T-helper 2 cell treated with Interferon-gamma antibody and Interleukin-4, amounts not matched to agents 100 ng/mL and 5 ng/mL, for 36 hours (primary cell): Measurements from ENCODE around the gene CMBL. TPM values are rescaled to one million over a fixed set of nuclear protein-coding genes. Genes with fewer than 3 reads are reported as not detected.
"Not testable (repeated sequence)": the region's sequence is repeated elsewhere in the genome, so short reads cannot be mapped to it uniquely, and the experiment has no call there.

Experiments used
- intact Hi-C: fragments of 100-400 bp; cut with micrococcal nuclease; formaldehyde crosslinking; loops from one replicate; pipeline ENCODE4 v1.15.1; 2023
- total RNA-seq: library from RNA; stranded (reverse); gene quantifications from 2 replicates; pipeline ENCODE4 v1.2.3, GENCODE V29; 2022

CMBL gene
- 0.84 and 0.98 TPM in 2 replicates for total RNA-seq

DNA sequence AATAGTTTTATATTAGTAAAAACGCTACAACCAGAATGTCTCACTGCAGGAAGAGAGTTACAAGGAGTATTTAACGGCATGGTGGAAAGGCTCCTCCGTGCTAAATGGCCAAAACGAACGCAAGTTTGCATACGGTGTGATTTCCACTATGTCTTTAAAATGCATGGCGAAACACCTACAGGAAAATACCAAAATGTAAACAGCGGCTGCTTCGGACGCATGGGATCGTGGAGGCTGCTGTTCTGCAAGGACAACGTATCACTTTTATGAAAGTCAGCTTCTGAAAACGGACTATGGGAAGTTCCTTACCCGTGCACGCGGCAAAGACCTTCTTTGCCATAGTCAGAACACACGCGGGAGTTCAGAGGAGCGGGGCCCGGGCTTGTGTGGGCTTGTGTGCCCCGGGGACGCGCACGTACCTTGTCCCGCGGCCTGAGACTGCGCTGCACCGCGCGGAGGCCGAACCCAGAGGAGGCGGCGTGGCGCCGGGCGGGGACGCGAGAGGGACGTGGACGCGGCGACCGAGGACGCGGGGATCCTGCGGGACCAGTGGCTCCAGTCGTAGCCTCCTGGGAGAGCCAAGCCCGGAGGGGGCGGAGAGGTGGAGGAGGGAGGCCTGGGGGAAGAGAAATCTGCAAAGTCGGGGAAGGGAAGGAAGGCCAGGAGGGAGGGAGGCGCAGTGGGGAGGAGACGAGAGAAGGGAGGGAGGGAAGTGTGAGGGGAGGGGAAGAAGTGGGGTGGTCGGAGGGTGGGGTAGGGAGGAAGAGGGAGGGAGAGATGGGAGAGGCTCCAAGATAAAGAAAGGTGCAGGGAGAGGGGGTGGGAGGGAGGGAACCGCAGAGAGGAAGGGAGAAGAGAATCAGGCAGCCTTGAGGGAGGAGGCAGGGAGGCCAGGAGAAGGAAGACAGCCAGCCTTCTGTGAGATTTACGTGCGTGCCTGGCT is at the start of gene CMBL:
Gene CMBL, minus strand, starts transcription at position 697 of the 943 bp plus-strand sequence. CDS start 17,140 bp downstream, outside the sequence.
- intact Hi-C loops, result no loop called here

DNA sequence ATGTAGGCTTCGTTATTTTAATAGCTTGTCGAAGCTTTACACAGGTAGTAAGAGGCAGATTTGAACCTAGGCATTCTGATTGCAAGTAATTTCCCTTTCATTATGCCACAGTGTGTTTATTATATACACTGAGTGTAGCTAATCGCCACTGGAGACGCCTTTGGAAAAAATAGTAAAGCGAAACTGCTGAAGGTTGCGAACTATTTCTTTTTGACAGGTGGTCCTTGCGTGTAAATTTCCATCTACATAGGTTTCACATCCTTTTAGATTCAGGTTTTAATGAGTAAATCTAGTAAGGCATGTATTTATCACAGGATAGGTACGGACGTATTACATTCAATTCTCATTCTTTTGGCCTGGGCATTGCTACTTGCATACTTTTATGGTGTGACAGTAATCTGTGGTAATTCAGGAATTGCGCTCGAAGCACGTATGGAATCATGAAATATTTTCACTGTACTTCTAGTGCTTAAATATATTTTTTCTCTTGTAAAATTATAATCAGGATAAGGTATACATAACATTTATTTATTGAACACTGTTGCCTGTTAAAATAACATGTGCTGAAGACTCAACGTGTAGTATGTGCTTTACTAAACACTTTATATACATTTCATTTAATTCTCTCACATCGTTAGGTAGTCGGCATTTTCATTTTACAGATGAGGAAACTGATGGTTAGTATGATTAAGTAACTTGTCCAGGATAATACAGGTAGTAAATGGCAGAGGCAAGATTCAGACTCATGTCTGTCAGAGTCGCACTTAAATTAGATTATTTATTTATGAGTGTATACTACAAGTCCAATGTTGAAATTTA is 47.6 kb upstream of the CMBL start:
- intact Hi-C loops, result loop anchor here (2.0 kb wide), 1 partner anchor 86 kb away; the partner anchor contains the start of gene ROPN1L

DNA sequence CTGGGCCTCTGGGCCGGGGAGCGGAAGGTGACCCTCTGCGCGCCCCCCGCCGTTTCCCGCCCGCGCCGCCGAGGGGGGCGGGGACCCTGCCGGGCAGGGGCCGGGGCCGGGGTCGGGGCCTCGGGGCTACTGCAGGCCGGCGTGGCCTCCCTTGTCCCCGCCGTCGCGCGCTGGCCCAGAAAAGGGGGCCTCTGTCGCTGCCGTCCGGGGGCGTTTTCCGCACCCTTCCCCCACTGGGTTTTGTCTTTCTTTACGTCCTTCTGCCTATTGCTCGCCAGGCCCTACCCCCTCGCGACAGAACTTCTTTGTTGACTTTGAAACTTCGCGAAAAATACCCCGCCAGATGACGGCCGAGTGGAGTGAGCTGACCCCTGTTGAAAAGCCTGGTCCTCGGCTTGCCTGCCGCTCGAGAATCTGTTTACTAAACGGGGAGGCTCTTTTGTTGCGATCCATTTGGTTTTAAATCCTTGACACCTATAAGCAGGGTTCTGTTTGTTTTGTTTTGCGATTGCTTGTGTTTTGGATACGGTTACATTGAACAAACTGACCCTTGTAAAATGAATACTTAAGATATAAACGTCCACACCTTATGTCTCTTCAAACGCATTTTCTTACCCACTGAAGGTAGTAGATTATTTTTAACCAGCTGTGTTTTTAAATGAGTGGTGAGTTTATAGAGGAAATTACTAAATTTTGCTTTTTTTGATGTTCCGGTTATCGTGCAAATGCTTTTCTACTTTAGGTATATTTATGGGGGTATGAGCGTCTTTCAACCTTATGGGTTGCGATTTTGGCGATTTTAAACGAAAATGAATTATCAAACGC is 46.6 kb upstream of the CMBL start:
- intact Hi-C loops, result loop anchor here (1.0 to 2.0 kb wide), 2 partner anchors 87 to 210 kb away; partner anchors contain the start of genes ANKRD33B and ROPN1L

DNA sequence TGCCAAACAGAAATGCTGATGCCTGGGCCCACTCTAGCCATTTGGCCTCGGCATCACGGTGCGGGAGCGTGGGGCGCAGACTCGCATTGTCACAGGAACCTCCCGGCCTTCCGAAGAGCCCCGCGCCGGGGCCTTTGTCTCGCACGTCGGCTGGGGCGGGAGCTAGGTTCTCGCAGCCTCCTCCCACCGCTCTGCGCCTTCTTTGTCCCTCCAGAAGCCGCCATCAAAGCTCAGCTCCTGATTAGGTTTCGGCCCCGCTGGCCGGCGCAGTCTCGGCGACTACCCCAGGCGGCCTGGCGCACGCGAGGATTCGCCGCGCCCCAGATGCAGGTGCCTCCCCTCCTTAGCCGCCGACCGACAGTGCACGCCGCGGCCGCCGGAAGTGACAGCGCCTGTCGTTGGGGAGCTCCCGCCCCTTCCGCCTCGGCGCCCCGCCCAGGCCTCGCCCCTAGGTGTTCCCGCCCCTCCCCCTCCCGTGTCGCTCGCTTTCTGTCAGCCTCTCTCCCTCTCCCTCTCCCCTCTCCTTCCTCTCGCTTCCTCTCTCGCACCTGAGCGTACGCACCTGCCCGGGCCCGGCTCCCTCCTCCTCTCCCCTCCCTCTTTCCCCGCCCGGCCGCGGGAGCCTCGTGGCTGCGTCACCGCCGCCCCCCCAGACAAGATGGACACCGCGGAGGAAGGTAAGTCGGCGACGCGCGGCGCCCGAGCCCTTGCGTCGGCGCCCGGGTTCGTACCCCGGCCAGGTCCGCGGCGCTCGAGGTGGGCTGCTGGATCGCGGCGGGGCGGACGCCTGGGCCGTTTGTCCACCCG is 45.7 kb upstream of the CMBL start, which contains the start of gene MARCHF6:
Gene MARCHF6, plus strand, starts transcription at position 455 of the 807 bp plus-strand sequence. Its CDS starts 204 bp downstream, at position 659.
- intact Hi-C loops, result loop anchor here (1.0 to 2.0 kb wide), 5 partner anchors 87 to 408 kb away; partner anchors contain the start of genes ANKRD33B, CCT5, DAP and ROPN1L

DNA sequence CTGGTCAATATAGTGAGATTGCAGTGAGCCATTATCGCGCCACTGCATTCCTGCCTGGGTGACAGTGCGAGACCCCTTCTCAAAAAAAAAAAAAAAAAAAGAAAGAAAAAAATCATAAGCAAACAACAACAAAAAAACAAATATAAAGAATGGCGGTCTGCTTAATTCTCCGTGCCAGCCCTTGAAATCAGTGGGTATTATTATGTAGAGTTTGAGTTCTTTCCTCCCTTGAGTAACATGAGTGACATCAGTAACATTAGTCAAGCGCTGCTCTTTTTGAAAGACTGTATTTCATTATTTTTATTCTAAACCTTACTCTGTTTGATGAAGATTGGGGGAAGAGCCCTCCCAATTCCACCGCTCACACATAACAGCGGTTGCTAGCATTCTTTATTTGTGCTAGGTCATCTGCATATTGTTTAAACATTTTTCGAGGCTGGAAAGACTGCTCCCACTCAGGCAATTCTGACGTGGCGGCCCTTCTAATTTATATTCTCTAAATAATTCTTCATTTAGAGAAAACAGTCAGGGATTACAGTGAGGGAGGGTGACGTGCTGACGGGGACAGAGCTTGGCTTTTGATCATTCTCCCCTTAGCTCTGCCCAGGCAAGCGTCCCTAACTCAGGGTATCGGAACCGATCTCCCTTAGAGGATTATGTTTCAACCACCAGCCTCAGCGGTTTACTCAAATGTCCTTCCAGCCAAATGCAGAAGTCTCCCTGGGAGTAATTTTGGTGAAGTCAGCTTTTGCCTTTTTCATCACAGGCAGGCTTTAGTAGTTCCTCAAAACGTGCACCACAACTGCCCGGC is 44.9 kb upstream of the CMBL start:
- intact Hi-C loops, result loop anchor here (1.0 to 2.0 kb wide), 3 partner anchors 102 to 409 kb away; partner anchors contain the start of genes CCT5 and DAP

DNA sequence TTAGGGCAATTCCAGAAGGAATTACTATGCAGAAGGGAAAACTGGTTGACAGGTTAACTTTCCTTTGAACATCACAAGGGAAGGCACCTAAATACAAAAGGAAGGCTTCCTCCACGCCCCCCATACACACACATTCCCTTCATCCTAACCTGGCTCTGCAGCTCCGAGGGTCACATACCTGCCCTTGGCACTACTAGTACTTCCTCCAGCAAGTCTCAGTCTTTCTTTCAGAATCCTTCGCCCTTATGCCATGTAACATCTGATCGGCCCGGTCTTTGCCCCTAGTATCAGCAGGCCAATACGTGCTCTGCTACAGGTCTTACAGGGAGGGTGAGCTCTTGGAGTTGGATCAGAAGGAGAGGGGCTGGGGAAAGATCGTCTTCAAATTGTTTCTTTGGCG is 44.2 kb upstream of the CMBL start:
- intact Hi-C loops, result loop anchor here (2.0 kb wide), 1 partner anchor 283 kb away; no protein-coding TSS in a partner anchor

DNA sequence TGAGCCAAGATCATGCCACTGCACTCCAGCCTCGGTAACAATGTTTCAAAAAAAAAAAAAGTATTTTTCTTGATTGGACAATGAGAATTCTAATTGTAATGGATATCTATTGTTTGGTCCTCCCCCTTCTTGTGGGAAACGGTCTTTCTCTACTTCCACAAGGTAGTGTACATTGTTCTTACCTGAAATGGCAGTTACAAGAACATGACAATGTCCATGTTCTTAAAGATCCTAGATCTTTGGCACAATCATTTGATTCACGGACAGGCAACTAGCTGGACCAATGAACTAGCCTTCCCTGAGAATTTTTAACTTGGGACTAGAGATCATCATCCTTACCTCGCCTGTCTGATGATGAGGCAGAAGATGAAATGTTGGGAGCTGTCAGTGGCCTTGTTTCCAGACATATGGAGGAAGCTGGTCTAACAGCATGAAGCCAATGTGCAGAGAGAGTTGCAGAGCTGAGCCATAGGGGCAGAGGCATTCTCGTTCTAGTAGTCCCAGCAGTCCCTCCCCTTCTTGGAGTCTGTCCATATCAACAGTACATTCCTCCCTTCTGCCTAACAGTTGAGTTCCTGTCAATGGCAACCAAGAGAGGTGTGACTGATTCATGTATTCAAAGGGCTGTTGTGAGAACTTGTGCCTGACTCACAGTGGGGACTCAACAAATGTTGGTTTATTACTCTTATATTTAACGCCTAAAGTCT is 43.6 kb upstream of the CMBL start:
- intact Hi-C loops, result no loop called here

DNA sequence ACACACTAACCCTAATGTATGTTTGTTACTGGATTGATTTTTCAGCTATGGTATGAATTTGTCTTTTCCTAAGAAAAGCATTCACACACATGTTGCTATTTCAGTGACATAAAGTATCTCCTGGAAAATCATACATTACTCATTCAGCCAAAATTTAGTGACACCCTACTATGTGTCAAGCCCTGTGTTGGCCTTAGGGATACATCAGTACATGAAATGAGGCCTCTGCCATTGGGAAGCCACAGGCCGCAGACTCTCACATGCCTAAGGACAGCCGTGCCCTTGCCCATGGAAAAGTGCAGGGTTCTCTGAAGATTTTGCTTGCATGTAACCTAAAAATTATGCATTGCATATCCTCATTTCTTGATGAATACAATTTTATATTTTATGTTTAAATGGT is 40.6 kb upstream of the CMBL start:
- intact Hi-C loops, result no loop called here

DNA sequence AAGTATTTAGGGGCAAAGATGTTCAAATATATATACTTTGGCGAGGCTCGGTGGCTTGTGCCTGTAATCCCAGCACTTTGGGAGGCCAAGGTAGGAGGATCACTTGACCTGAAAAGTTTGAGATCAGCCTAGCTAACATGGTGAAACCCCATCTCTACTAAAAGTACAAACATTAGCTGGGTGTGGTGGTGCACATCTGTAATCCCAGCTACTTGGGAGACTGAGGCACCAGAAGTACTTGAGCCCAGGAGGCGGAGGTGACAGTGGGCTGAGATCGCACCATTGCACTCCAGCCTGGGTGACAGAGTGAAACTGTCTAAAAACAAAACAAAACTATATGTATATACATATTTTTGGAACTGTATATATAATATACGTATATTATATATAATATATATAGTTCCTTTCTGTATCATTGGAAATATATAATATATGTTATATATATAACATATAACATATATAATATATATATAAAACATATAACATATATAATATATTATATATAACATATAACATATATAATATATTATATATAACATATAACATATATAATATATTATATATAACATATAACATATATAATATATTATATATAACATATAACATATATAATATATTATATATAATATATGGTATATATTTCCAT is 36.9 kb upstream of the CMBL start:
- intact Hi-C loops, result not testable (repeated sequence)

DNA sequence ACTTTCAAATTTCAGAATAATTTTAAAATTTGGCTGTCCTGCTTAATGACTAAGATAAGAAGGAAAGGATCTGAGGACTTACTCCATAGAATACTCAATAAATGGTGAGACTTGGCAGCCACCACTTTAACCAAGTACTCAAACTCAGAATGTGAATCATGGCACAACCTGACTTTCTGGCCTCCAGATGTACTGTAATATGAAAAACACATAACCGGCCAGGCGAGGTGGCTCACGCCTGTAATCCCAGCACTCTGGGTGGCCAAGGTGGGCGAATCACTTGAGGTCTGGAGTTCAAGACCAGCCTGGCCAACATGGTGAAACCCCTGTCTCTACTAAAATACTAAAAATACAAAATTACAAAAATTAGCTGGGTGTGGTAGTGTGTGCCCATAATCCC is 35.8 kb upstream of the CMBL start:
- intact Hi-C loops, result no loop called here

DNA sequence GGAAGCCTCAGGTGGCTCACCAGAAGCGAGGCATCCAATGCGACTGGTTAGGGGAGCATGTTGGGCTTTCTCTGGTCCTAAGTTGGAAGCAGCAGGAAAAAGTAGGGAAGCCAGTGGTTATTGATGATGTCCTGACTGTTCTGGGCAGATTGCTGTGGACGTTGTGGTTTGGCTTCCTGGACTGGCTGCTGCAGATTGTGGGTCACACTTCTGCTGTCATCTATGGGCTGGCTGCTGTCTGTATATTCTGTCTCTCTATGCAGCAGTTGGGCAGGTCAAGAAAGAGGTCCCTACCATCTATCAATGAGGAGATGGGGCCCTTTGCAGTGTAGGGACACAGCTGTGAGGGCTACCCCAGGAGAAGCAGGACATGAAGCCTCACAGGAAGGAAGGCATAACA is 32.3 kb upstream of the CMBL start:
- intact Hi-C loops, result no loop called here

DNA sequence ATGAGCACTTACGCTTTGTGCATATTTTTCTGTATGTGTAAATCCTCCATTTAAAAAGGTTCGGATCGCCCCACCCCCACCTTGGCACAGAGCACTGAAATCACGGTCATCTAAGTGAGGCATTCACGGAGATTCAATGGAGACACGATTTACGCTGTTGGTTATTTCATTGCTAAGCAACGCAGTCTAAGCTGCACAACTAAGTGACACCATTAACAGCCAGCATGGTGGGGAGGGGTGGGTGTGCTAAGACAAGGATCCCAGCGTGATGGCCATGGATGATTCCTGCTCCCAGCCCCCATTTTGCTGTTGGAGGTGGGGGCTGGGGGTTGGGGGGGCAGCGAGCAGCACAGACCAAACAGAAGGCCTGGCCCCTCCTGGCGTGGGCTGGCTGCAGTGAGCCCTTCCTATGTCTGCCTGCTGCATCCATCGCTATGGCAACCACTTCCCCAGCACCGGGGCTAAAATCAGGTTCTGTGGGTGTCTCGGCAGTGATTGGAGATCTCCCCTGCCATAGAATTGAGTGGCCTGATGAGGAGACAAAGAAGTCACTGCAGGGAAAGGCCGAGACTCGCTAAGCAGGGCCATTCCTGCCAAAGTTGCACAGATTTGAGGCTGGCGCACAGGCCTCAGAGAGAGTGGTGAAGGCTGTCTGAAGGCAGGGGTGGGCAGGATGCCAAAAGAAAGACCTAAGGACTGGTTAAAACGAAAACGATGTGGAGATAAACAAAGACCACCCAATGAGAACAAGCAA is 31.5 kb upstream of the CMBL start:
- intact Hi-C loops, result no loop called here

DNA sequence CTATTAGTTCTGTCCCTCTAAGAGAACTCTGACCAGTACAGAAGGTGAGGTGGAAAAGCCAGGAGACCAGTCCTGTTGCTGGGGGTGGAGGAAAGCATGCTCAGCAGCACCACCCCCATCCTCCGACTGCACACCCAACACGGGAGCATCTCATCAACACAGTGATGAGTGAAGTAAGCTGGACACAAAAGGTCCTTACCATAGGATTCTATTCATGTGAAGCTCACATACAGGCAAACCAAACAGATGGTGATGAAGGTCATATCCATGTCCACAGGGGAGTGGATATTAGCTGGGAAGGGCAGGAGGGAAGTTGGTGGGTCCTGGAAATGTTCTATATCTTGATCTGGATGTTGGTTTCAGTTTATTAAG is 31.0 kb upstream of the CMBL start:
- intact Hi-C loops, result no loop called here

DNA sequence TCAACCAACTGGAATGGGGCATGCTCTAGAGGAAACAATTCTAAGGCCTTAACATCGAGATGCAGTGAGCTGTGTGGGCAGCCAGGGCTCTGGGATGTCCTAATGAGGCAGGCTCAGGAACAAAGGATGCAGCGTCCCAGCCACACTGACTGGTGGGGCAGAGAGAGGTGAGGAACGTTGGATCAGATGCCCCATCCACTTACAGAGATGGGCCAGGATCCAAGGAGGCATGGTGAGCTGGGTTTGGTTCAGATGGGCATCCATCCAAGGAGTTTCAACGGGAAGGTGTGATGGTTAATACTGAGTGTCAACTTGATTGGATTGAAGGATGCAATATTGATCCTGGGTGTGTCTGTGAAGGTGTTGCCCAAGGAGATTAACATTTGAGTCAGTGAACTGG is 30.3 kb upstream of the CMBL start:
- intact Hi-C loops, result no loop called here

DNA sequence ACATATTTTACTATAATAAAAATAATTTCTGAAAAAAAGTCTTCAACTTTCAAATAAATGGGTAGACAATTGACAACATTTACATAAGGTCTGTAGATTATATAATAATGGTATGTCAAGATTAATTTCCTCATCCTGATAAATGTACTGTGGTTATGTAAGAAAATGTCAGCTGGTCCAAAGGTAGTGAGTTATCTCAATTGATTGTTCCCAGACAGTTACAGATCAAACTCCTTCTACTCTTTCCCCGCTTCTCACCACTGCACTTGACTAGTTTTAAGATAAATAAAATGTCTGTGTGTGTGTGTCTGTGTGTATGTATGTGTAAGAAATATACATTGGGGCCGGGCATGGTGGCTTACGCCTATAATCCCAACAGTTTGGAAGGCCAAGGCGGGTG is 29.4 kb upstream of the CMBL start:
- intact Hi-C loops, result no loop called here

DNA sequence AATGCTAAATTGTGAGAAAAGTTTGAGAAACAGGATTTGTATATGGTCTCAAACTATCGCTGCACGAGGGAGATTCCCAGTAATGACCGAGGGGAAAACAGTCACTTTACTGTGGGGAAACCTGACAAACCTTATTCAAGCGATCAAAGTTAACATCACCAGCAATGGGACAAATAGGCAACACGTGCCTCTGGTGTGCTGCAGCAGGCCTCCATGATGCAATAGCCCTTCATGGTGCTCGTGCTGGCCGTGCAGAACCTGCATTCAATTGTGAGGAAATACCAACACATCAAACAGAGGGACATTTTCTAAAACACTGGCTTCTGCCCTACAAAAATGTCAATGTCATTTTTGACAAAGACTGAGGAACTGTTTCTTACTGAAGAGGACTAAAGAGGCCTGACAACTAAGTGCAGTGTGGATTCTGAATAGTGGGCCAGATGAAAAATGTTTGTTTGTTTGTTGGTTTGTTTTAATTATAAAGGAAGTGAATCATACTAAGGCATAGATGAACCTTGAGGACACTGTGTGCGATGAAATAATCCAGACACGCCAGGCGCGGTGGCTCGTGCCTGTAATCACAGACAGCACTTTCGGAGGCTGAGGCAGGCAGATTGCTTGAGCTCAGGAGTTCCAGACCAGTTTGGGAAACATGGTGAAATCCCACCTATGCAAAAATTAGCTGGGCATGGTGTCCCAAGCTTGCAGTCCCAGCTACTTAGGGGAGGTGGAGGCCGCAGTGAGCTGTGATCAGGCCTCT is 28.2 kb upstream of the CMBL start:
- intact Hi-C loops, result no loop called here
